Measurements from ENCODE around the gene SPNS3.
A peak's percentile ranks its signal among the peaks of the same experiment; 100 is the strongest.

The SPNS3 gene

GRCh38 chr17:4412933-4413831 lies 20.6 kb upstream of the SPNS3 start:
- Mint-ChIP-seq H3K27me3 (no peaks in the 10 kb centered on the region), H3K9me3 (ENCODE audit: low read depth) (no peaks in the 10 kb centered on the region)

GRCh38 chr17:4417129-4417667 lies 16.5 kb upstream of the SPNS3 start:
- Mint-ChIP-seq H3K4me1 (ENCODE audit: low read depth) (peaks cover 2% of the 10 kb centered on the region), H3K36me3 (no peaks in the 10 kb centered on the region), H3K27ac (no peak overlapping the region), H3K27me3 (no peaks in the 10 kb centered on the region), H3K9me3 (ENCODE audit: low read depth) (no peaks in the 10 kb centered on the region), H3K4me3 (no peak overlapping the region)

More at GRCh38 chr17:4412933-4413831, 20.6 kb upstream of the SPNS3 start:
- Mint-ChIP-seq H3K4me1 (ENCODE audit: low read depth) (peaks cover 2% of the 10 kb centered on the region), H3K27ac (no peak overlapping the region), H3K36me3 (no peaks in the 10 kb centered on the region), H3K4me3 (peak overlapping the region; percentile 5)

DNA sequence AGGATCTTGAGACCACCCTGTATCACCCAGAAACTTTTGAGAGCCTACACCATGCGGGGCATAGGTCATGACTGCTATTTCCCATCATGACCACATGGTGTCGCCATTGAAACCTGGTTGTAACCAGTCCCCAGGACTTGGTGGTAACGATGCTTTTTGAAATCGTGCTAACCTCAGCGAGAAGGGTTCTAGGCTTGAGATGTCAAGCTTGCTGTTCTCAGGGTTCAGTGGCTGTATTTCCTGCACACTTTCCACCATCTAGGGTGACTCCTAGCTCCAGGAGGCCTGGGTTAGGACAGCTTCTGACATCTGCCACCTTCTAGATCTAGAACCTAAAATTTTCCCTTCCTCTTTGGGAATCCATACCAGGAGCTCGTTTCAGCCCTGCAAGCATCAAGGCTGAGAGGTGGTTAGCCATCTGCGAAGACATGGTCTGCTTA lies 13.0 kb upstream of the SPNS3 start:
- no peak overlapping the region for H3K4me3 Mint-ChIP-seq
- no peaks in the 10 kb centered on the region for H3K27me3 Mint-ChIP-seq
- no peaks in the 10 kb centered on the region for H3K36me3 Mint-ChIP-seq
- no peak overlapping the region for H3K27ac Mint-ChIP-seq
- H3K9me3 Mint-ChIP-seq (ENCODE audit: low read depth), result no peaks in the 10 kb centered on the region
- no peaks in the 10 kb centered on the region for H3K4me1 Mint-ChIP-seq (ENCODE audit: low read depth)

GRCh38 chr17:4422864-4423263 lies 10.9 kb upstream of the SPNS3 start:
- Mint-ChIP-seq H3K27ac (no peak overlapping the region), H3K36me3 (no peaks in the 10 kb centered on the region), H3K4me1 (ENCODE audit: low read depth) (no peaks in the 10 kb centered on the region)

DNA sequence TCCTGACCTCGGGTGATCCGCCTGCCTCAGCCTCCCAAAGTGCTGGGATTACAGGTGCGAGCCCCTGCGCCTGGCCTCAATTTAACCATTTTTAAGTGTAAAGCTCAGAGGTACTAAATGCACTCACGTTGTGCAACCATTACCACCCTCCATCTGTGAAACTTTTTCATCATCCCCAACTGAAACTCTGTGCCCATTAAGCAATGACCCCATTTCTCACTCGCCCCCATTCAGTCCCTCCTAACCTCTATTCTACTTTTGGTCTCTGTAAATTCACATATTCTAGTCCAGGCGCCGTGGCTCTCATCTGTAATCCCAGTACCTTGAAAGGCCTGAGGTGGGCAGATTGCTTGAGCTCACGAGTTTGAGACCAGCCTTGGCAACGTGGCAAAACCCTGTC lies 8.3 kb upstream of the SPNS3 start:
- no peak overlapping the region for H3K27ac Mint-ChIP-seq
- H3K36me3 Mint-ChIP-seq, result no peaks in the 10 kb centered on the region
- no peaks in the 10 kb centered on the region for H3K27me3 Mint-ChIP-seq
- no peak overlapping the region for H3K4me3 Mint-ChIP-seq
- no peaks in the 10 kb centered on the region for H3K4me1 Mint-ChIP-seq (ENCODE audit: low read depth)
- no peaks in the 10 kb centered on the region for H3K9me3 Mint-ChIP-seq (ENCODE audit: low read depth)

More at GRCh38 chr17:4422864-4423263, 10.9 kb upstream of the SPNS3 start:
- no peaks in the 10 kb centered on the region for H3K9me3 Mint-ChIP-seq (ENCODE audit: low read depth)
- no peak overlapping the region for H3K4me3 Mint-ChIP-seq
- no peaks in the 10 kb centered on the region for H3K27me3 Mint-ChIP-seq

GRCh38 chr17:4426499-4427208 lies 7.1 kb upstream of the SPNS3 start:
- Mint-ChIP-seq H3K36me3 (no peaks in the 10 kb centered on the region), H3K4me1 (ENCODE audit: low read depth) (no peaks in the 10 kb centered on the region), H3K9me3 (ENCODE audit: low read depth) (no peaks in the 10 kb centered on the region), H3K27me3 (no peaks in the 10 kb centered on the region), H3K27ac (no peak overlapping the region), H3K4me3 (no peak overlapping the region)

- Mint-ChIP-seq H3K9me3 (ENCODE audit: low read depth) (no peaks in the 10 kb centered on the region), H3K27me3 (no peaks in the 10 kb centered on the region), H3K27ac (no peak overlapping the region), H3K4me1 (ENCODE audit: low read depth) (no peaks in the 10 kb centered on the region), H3K4me3 (no peak overlapping the region), H3K36me3 (no peaks in the 10 kb centered on the region)
Measured at GRCh38 chr17:4427505-4427904, 6.2 kb upstream of the SPNS3 start.

- H3K4me1 Mint-ChIP-seq (ENCODE audit: low read depth), result peaks cover 32% of the 10 kb centered on the region
- H3K27ac Mint-ChIP-seq, result no peak overlapping the region
- no peaks in the 10 kb centered on the region for H3K9me3 Mint-ChIP-seq (ENCODE audit: low read depth)
- H3K36me3 Mint-ChIP-seq, result no peaks in the 10 kb centered on the region
- peak overlapping the region; percentile 30 for H3K4me3 Mint-ChIP-seq
- no peaks in the 10 kb centered on the region for H3K27me3 Mint-ChIP-seq
Measured at GRCh38 chr17:4436381-4436780, 2.6 kb downstream of the SPNS3 start.

- Mint-ChIP-seq H3K9me3 (ENCODE audit: low read depth) (no peaks in the 10 kb centered on the region), H3K36me3 (no peaks in the 10 kb centered on the region), H3K4me3 (peak overlapping the region; percentile 24), H3K27me3 (no peaks in the 10 kb centered on the region), H3K27ac (no peak overlapping the region), H3K4me1 (ENCODE audit: low read depth) (peaks cover 32% of the 10 kb centered on the region)
Measured at GRCh38 chr17:4436846-4437245, 3.1 kb downstream of the SPNS3 start.

- H3K27ac Mint-ChIP-seq, result no peak overlapping the region
- H3K27me3 Mint-ChIP-seq, result no peaks in the 10 kb centered on the region
- no peaks in the 10 kb centered on the region for H3K9me3 Mint-ChIP-seq (ENCODE audit: low read depth)
- H3K36me3 Mint-ChIP-seq, result peaks cover under 1% of the 10 kb centered on the region
- H3K4me3 Mint-ChIP-seq, result no peak overlapping the region
- peaks cover 28% of the 10 kb centered on the region for H3K4me1 Mint-ChIP-seq (ENCODE audit: low read depth)
Measured at GRCh38 chr17:4438162-4438944, 4.6 kb downstream of the SPNS3 start.

DNA sequence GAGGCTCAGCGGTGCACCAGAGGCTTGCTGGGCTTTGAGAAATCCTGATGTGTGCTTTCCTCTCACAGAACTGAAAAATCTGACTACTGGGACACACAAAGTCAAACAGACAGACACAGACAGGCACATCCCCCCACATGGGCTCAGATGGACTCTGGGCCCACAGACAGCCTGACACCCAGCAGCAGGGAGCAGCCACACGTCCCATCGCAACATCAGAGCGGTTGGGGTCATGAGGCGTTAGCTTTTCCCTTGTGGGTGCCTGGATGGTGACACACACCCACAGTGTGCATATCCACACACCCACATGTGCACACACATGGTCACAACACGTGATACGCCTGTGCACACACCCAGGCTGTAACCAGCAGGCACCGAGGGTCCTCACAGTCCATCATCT lies 6.3 kb downstream of the SPNS3 start:
- H3K4me1 Mint-ChIP-seq (ENCODE audit: low read depth), result peaks cover 20% of the 10 kb centered on the region
- H3K27ac Mint-ChIP-seq, result no peak overlapping the region
- H3K36me3 Mint-ChIP-seq, result peaks cover 2% of the 10 kb centered on the region
- no peak overlapping the region for H3K4me3 Mint-ChIP-seq
- no peaks in the 10 kb centered on the region for H3K9me3 Mint-ChIP-seq (ENCODE audit: low read depth)
- H3K27me3 Mint-ChIP-seq, result no peaks in the 10 kb centered on the region

GRCh38 chr17:4440690-4441686 lies 7.2 kb downstream of the SPNS3 start:
- Mint-ChIP-seq H3K9me3 (ENCODE audit: low read depth) (no peaks in the 10 kb centered on the region), H3K4me3 (no peak overlapping the region), H3K27me3 (no peaks in the 10 kb centered on the region), H3K36me3 (peaks cover 2% of the 10 kb centered on the region), H3K27ac (no peak overlapping the region), H3K4me1 (ENCODE audit: low read depth) (peaks cover 14% of the 10 kb centered on the region)

DNA sequence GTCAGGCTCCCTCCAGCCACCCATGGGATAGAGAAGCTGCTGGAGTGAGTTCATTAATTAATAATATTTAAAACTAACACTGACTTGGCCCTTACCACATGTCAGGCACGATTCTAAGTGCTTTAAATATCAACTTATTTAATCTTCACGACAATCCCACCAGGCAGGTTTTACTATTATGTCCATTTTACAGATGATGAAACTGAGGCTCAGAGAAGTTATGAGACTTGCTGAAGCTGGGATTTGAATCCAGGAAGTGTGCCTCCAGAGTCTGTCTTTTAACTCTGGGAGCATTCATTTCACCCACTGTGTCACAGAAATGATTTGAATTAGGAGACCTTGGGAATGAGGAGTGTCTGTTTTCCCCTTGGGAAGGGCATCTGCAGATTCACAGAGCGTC lies 8.8 kb downstream of the SPNS3 start:
- H3K36me3 Mint-ChIP-seq, result peaks cover 2% of the 10 kb centered on the region
- H3K4me1 Mint-ChIP-seq (ENCODE audit: low read depth), result peaks cover 1% of the 10 kb centered on the region
- no peaks in the 10 kb centered on the region for H3K27me3 Mint-ChIP-seq
- no peak overlapping the region for H3K27ac Mint-ChIP-seq
- H3K9me3 Mint-ChIP-seq (ENCODE audit: low read depth), result no peaks in the 10 kb centered on the region
- no peak overlapping the region for H3K4me3 Mint-ChIP-seq

DNA sequence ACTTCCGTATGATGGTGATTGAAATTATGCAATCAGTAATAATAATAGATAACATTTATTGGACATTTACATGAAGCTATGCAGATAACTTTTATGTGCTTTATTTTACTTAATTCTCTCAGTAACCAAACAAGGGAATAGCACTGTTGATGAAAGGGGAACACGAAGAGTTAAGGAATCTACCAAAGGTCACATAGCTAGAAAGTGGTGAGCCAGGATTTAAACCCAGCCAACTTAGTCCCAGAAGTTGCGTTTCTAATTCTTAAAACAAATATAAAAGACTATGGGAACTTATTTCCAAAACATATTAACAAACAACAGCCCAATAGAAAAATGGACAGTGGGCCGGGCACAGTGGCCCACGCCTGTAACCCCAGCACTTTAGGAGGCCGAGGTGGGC lies 9.7 kb downstream of the SPNS3 start:
- no peaks in the 10 kb centered on the region for H3K4me1 Mint-ChIP-seq (ENCODE audit: low read depth)
- no peak overlapping the region for H3K27ac Mint-ChIP-seq
- H3K4me3 Mint-ChIP-seq, result no peak overlapping the region
- no peaks in the 10 kb centered on the region for H3K27me3 Mint-ChIP-seq
- H3K9me3 Mint-ChIP-seq (ENCODE audit: low read depth), result no peaks in the 10 kb centered on the region
- peaks cover 2% of the 10 kb centered on the region for H3K36me3 Mint-ChIP-seq
